Activated CD8-positive, alpha-beta memory T cell treated with anti-CD3 and anti-CD28 coated beads for 48 hours (primary cell): Measurements from ENCODE around the gene ABCB8.

Experiments used
- DNase-seq, 3 experiments: peaks; one replicate each; pipeline ENCODE4 v3.0.0-alpha.2; 2020; ENCODE audit warnings: low read depth in 2 of 3, low spot score in 2 of 3

Gene ABCB8

DNA sequence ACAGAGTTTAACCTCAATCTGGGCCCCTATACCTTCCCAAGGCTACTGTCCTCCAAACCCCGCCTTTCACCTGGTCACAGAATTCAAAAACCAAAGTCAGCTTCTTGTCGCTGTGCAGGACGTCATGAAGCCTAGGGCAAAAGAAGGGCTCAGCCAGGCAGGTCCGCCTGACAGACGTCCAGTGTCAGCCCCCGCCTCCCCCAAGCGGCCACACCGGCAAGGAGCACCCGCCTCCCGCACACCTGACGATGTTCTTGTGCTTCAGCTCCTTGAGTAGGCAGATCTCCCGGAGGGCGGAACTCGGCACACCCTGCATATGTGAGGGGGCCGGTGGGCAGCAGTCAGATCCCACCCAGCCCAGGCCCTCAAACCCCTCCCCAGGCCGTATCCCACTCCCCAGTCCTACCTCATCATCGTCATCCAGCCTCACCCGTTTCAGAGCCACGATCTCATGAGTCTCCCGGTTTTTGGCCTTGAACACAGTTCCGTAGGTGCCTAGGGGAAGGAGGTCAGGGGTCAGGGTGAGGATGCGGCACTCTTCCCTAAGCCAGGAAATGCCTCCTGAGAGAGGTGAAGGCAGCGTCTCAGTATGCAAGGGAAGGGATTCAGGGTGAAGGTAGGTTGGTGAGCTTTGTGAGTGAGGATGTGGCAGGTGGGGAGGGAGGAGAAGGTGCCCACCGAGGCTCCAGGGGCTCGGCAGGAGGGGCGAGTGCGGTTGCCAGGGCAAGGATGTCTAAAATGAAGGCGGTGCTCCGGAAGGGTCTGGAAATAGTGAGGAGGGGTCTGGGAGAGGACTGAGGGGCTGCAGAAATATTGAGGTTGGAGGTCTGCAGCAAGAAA lies 28.6 kb downstream of the ABCB8 start:
- no peak for DNase-seq

DNA sequence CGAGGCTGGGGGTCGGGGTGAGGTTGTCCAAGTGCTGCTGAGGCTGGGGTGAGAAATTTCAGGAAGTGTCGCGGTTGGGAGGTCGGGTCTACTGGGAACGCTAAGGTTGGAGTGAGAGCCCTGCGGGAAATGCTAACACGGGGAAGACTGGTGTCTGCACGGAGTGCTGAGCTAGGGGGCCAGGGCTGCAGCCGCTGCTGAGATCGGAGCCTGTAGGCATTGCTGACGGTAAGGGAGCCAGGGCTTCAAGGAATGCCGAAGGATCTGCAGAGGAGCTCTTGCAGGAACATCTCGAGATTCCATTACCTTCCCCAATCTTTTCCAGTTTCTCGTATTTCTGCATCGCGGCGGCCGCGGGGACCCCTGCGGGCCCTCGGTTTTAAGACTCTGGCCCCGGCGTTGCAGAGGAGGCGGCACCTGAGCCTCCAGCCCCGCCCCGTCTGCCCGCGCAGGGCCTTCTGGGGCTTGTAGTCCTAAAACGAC lies 29.3 kb downstream of the ABCB8 start, which contains the start of gene CDK5:
CDK5 (minus strand) TSS at position 392 of the 483 bp plus-strand sequence; CDS start at position 343, 49 bp downstream.
- no peak for DNase-seq

DNA sequence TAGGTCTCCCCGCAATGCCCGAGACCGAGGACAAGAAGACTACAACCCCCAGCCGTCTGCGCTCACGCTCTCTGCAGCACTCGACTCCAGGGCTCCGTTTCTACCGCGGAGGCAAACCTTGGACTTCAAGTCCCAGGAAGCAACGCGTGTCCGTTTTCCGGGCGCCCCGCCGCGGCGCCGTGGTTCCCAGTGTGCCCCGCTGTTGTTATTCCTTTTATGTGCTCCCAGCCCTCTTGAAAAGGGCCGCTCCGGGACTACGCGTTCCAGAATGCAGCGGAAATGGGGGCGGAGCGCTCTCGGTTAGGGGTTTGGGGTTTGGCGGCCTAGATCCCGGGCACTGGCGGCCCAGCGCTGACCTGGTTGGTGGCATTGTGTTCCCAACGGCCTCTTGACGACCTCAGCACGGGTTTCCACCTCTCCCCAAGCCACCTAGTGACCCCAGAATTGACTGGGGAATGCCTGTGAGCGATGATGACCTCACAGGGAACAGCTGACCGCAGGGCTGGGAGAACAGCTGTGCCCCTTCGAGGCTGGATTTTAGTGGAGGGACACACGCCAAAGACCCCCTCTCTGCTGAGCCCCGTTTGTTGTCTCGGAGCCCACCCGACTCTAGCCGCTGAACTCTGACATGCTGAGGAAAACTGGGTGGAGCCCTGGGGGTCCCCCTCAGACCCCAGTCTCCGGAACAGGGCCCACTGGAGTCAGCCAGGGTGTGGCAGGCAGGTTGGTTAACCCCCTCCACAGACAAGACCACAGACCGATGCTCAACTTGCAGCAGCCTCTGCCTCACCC lies 29.9 kb downstream of the ABCB8 start:
- peak; percentile 83 to 94 (median 92) for DNase-seq

DNA sequence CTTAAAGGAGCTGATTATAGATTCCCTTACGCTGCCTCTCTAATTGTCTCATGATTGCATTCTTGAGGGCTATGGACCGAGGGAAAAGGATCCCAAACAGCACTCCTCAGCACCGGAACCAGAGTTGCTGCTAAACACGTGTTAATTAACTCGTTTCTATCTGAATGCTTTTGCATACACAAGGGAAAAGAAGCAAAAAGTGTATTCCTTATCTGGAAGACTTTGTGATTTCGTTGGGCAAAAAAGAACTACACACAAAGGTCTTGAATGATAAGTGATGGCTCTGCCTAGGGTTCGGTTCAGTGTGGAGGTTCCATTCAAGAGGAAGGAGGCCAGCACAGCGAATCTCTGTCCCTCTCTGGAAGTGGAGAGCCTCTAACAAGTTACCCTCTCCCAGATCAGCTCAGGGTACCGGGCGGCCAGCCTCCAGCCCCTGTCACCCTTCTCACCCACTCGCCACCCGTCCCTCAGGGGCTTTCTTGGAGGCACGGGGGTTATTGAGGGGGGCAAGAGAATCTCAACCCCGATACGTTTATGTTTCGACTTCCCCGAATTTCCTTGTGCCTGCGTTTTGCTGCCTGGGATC lies 30.6 kb downstream of the ABCB8 start:
- no peak for DNase-seq

DNA sequence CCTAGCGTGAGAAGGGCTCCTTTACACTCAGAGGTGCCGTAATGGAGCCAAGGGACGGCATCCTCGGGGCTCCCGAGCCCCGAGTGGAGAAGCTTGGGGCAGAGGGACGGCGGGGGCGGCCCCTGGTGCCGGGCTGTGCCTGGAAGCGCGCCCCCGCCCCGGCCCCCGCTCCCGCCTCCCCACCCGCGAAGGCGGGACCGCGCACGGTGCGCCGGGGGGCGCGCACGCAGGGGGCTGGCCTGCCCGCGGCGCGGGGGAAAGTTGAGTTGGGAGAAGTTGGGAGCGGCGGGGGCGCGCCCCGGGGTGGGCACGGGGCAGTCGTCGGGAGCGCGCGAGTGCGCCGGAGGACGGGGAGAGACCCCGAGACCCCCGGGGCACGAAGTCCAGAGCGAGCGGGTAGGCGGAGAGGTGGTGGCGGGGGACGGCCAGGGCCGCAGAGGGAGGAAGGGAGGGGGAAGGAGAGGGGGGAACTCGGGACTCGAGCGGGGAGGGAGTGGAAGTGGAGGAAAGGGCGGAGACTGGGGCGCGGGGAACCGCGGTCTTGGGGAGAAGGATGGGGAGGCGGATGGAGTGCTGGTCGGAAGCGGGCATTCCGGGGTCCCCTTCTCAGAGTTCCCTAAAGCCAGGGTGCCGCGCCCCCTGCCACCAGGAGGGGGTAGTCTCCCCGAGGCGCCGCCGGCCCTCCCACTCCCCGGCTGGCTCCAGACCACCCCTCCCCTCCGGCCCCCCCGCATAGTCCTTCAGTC lies 31.3 kb downstream of the ABCB8 start, which contains the start of gene SLC4A2:
SLC4A2 (plus strand) TSS at position 223 of the 746 bp plus-strand sequence. CDS start 2,399 bp downstream, outside the sequence.
- peak in 2 of 3 experiments; percentile 32 to 61 for DNase-seq

DNA sequence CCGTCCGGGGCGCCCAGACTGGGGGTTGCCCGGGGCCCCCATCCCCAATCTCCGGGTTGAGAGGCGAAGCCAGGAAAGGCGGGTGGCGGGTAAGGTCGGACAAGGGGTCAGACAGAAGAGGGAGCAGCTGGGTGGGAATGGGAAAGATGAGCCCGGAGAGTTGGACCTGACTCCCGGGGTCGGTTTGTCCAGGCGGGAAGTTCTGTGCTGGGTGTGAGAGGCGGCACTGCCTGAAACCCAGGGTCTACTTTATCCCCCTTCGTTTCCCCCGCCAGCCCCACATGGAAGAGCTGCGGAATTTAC lies 31.8 kb downstream of the ABCB8 start:
- no peak for DNase-seq

DNA sequence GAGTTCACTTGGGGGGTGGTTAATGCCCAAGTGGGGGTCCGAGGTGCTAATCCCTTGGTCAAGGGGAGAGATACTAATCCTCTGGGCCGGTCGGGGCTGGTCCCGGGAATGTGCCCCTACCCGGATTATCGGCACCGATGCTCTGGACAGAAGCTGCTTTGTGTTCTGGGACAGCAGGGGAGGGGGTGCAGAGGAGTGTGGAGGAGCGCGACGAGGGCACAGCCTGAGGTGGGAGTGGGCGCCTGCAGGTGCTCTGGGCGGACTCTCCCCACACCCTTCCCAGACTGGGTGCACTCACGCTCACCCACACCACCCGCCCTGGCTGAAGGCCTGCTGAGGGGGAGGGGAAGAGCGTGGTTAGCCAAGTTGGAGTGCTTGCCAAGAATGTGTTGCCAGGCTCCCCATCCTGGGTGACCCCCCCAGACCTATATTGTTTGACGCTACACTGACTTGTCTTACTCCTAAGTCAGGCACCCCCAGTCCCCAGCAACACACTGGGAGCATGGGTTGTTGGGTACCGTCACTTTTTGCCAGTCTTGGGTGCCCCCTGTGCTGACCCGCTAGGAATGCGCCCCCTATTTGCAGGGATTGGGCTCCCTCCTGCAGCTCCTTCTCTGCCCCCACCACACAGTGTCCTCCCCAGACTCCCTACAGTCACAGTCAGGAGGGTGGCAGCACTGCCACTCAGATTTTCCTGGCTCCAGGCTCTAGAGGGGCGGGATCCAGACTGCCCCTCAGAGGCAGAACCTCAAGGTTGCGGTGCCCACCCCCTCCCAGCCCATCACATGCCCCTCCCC lies 32.4 kb downstream of the ABCB8 start:
- DNase-seq, result no peak

DNA sequence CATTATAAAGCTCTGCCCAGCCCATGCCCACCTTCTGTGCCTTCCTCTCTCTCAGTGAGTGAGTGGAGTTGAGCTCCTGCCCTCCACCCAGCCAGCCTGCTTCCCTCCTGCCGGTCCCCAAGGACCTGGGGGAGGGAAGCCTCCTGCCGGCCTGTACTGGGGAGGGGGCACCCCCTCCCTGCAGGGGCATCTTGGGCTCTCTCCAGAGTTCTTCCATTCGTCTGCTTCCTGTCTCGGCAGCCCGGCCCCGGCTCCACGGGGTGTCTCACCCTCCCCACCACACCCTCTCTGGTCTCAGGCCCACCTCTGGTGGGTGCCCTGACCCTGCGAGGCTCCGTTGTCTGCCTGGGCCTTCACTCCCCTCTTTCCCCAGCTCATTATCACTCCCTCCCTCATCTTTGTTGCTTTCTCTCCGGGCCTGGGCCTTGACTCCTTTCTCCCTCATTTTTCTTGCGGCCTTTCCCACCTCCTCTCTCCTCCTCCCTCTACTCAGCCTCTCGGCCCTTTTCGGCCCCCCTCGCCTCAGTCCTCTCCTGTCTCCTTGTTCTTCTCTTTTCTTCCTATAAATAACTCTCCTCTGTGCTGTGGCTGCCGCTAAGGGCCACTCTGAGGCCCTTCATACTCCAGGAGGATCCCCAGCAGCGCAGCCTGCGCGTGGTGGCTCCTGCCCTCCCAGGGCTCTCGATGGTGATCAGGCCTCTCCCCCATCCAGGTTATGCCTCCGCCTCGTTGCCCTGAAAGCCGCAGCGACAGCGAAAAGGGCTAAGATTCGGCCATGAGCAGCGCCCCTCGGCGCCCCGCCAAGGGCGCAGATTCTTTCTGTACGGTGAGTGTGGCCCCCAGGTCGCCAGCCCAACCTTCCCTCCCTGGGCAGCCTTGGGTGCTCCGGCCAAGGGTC lies 33.2 kb downstream of the ABCB8 start:
- DNase-seq, result no peak

DNA sequence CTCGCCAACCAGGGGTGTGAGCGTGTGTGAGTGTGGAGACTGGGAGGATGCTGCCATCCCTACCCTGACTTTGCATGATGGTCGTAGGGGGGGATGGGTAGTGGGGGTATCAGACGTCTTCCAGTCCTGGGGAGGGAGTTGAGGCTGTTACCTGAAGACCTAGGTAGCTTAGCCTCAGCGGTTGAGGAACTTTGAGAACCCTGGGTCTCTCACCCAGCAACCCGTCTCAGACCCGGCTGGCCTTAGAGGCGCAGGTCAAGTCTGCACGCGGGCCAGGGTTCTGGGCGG lies 33.8 kb downstream of the ABCB8 start:
- no peak for DNase-seq

DNA sequence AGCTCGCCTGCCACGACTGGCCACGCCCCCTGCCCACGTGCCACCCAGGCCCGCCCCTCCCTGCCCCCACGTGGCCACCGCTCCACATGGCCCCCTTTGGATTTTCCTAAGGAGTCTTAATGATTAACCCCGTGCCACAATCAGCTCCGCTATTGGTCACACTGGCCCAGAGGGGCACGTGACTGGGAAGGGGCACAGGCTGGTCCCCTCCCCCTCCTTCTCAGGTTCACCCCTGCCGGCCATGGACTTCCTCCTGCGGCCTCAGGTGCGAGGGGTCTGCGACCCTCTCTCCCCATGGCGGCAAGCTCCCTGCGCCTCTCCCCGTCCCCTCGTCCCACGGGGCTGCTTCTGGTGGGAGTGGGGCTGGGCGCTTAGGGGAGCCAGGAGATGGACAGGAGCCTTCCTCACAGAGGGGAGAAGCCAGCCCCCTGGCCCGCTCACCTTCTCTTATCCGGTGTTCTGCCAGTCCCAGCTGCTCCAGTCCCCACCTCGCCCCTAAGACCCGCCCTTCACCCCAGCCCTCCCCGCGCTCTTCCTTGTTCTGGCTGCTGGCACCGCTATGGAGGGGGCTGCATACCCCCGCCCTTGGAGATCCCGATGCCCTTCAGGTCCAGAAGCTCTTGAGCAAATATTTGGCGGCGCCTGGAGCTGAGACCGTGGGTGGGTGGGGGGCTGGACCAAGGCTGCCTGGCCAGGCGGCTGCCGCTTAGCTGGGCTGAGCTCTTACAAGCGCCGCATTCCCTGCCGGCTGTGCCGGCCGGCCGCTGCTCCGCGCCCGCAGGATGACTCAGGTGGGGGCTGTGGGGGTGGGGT lies 34.4 kb downstream of the ABCB8 start:
- DNase-seq, result no peak

DNA sequence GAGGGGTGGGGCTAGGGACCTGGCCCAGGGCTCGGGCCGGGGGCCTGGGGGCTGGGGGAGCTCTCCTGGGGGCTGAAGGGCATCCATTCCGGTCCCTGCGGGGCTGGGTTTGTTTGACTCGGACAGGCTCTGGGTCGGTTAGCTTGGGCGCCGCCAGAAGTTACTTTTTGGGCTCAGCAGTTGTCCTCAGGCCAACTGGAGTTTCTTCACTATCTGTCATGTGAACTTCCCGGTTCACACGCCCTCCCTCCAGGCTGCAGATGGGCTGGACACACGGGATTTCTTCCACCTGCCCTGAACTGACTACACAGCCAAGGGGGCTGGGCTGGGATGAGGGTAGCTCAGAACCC lies 34.9 kb downstream of the ABCB8 start:
- no peak for DNase-seq

DNA sequence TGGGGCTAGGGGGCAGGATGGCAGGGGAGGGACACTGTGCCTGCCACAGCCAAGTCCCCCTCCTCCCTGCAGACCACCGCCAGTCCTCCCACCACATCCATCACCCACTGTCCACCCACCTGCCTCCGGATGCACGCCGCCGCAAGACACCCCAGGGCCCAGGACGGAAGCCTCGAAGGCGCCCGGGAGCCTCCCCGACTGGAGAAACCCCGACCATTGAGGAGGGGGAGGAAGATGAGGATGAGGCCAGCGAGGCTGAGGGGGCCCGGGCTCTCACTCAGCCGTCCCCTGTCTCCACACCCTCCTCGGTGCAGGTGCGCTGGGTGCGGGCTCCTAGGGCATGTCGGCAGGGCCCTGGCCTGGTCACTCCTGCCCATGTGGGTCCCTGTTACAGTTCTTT lies 36.2 kb downstream of the ABCB8 start:
- DNase-seq, result no peak

DNA sequence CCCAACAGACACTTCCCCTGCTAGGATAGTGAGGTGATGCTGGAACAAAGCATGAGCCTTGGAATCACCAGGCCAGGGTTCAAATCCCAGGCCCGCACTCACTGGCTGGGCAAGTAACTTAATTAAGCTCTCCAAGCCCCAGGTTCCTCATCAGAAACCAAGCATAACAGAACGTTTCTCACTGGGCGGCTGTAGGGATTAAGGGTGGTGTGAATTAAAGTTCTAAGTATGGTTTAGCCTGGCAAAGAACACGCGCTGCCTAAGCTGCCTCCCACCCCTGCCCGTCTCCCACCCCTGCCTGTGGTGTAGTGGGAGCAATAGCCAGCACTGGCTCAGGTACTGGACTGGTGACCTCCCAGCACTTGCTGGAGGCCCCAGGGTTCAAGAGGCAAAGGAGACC lies 36.7 kb downstream of the ABCB8 start:
- no peak for DNase-seq

DNA sequence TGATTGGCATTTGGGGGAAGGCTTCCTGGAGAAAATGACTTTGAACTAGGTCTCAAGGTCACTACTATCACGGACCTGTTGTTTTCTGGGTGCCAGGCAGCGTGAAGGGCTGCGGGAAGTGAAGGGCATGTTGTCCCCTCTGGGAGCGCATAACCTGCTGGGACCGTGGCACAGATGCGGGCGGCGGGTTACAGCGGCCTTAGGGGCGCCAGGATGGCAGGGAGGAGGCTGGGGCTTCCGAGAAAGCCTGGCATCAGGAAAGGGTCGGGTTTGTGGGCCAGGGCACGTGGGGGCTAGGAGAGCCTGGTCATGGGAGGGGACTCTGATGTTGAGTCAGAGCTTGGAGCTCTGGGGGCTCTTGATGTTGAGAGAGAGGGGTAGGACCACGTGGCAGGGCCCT lies 37.3 kb downstream of the ABCB8 start:
- DNase-seq, result no peak

DNA sequence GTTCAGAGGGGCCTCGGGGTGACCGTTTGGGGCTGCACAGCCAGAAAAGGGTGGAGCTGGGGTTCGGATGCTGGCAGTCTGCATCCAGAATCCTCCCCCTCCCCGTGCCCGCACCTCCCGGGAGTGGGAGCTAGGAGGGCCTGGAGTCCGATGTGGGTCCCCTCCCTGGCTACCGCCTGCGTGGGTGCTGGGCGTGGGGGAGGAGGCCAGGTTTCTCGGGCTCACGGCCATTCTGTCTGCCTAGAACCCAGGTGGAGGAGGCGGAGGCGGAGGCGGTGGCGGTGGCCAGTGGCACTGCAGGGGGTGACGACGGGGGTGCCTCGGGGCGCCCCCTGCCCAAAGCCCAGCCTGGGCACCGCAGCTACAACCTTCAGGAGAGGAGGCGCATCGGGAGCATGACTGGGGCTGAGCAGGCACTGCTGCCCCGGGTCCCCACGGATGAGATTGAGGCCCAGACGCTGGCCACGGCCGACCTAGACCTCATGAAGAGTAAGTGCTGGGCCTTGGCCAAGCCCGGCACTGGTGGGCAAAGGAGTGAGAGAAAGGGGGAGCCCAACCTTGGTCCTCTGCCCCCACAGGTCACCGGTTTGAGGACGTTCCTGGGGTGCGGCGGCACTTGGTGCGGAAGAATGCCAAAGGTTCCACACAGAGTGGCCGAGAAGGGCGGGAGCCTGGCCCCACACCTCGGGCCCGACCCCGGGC lies 38.2 kb downstream of the ABCB8 start:
- DNase-seq, result no peak

DNA sequence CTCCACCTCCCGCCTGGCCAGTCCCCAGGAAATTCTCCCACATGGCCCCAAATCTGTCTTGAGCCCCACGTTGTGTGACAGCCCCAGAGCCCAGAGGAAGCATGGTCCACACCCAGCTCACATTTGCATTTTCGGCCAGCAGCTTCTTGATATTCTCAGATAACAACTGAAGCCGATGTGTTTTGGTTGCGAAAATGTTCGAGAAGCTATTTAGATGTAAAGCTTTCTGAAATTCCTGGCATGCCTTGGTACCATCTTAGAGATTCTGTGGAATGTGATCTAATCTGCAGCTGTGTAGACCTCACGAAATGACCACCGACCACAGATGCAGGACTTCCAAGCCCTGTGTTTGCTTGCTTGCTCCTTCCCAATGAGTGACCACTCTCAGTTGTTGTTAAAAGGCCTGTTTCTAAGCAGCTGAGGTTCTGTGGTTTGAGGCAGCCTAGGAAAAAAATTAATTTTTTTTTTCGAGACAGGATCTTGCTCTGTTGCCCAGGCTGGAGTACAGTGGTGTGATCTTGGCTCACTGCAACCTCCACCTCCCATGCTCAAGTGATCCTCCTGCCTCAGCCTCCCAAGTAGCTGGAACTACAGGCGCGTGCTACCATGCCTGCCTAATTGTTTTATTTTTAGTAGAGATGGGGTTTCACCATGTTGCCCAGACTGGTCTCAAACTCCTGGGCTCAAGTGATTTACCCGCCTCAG lies 40.0 kb downstream of the ABCB8 start:
- no peak for DNase-seq

DNA sequence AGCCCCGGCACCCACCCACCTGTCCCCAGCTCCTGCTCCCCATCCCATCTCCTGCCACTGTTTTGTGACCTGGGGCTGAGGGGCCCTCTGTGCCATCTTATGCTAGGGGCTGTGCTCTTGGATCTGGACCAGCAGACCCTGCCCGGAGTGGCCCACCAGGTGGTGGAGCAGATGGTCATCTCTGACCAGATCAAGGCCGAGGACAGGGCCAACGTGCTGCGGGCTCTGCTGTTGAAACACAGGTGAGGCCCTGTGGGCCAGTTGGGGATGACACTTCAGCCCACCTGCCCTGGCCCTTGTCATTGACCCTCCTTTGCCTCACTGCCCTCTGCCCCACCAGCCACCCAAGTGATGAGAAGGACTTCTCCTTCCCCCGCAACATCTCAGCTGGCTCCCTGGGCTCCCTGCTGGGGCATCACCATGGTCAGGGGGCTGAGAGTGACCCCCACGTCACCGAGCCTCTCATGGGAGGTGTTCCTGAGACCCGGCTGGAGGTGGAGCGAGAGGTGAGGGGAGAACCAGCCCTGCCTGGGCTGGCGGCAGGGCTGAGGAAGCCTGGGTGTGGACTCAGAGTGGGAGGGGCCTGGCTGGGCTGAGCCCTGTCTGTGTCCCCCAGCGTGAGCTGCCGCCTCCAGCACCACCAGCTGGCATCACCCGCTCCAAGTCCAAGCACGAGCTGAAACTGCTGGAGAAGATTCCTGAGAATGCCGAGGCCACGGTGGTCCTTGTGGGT lies 41.8 kb downstream of the ABCB8 start:
- DNase-seq, result no peak
